ENCODE data around the gene ARHGAP10. TPM values are rescaled to one million over a fixed set of nuclear protein-coding genes. Genes with fewer than 3 reads are reported as not detected.

The ARHGAP10 gene
- total and polyA plus RNA-seq, 12 donors = 33.9 to 71.1 (median 60.7) TPM

GRCh38 chr4:147874109-147874508 lies 142.2 kb downstream of the ARHGAP10 start:
- Histone ChIP-seq H3K36me3 (peaks cover 0 to 53% (median 8%) of the 10 kb centered on the region in 9 donors), H3K4me1 (peaks cover 0 to 14% (median 0%) of the 10 kb centered on the region in 9 donors), H3K27me3 (no peaks in the 10 kb centered on the region), H3K9me3 (no peaks in the 10 kb centered on the region), H3K4me3 (no peak overlapping the region), H3K27ac (no peak overlapping the region)
- DNase-seq (no peak), ATAC-seq (no peak)
- TF ChIP-seq CTCF (IDR thresholded peaks at IDR 0.05) = no peak
- WGBS, 2 donors = 56 to 60% methylated on average over 5 of the region's 5 CpGs
- intact Hi-C loops (cut with DNase I) = no loop called here

GRCh38 chr4:147877308-147877771 lies 145.5 kb downstream of the ARHGAP10 start:
- ATAC-seq (peak in 3 of 8 donors; percentile 35 to 58 (median 41)), DNase-seq (no peak)
- no peak overlapping the region for H3K4me3 ChIP-seq
- H3K36me3 ChIP-seq = peaks cover 0 to 78% (median 8%) of the 10 kb centered on the region in 9 donors
- no peak for TF ChIP-seq CTCF (IDR thresholded peaks at IDR 0.05)
- H3K27ac ChIP-seq = peak overlapping the region in 1 of 10 donors; percentile 16
- intact Hi-C loops (cut with DNase I) = no loop called here
- no peaks in the 10 kb centered on the region for H3K27me3 ChIP-seq
- peaks cover 0 to 14% (median 0%) of the 10 kb centered on the region in 9 donors for H3K4me1 ChIP-seq
- H3K9me3 ChIP-seq = no peaks in the 10 kb centered on the region

- WGBS, 2 donors = 88 to 94% methylated on average over 1 of the region's 1 CpG
- no peak for TF ChIP-seq CTCF (IDR thresholded peaks at IDR 0.05)
- no peak for ATAC-seq
- H3K4me1 ChIP-seq = peaks cover 0 to 15% (median 3%) of the 10 kb centered on the region in 9 donors
- no peak overlapping the region for H3K27ac ChIP-seq
- intact Hi-C loops (cut with DNase I) = no loop called here
- DNase-seq = no peak
- peaks cover 0 to 85% (median 10%) of the 10 kb centered on the region in 9 donors for H3K36me3 ChIP-seq
- no peak overlapping the region for H3K4me3 ChIP-seq
- H3K9me3 ChIP-seq = no peaks in the 10 kb centered on the region
- H3K27me3 ChIP-seq = no peaks in the 10 kb centered on the region
Observed at GRCh38 chr4:147879676-147880075, 147.8 kb downstream of the ARHGAP10 start.

DNA sequence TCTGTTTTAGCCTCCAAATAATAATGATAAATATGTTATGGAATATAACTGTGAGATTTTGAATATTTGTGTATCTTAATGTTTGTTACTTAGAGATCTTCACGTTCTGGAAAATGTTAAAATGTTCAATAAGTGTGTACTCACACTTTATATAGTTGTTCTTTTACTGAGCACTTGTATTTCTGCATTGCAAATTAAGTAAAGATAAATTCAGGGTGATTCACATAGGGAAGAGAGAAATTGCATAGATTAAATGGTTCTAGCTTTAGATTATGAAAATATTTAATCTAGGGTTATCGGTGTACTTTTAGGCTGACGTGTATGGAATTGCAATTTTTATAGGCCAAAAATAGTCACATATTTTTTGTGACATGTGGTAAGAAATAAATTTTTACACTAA lies 148.6 kb downstream of the ARHGAP10 start:
- Histone ChIP-seq H3K9me3 (no peaks in the 10 kb centered on the region), H3K4me1 (peaks cover 0 to 16% (median 3%) of the 10 kb centered on the region in 9 donors), H3K4me3 (no peak overlapping the region), H3K27me3 (no peaks in the 10 kb centered on the region), H3K27ac (no peak overlapping the region), H3K36me3 (peaks cover 0 to 85% (median 10%) of the 10 kb centered on the region in 9 donors)
- no peak for TF ChIP-seq CTCF (IDR thresholded peaks at IDR 0.05)
- 96 to 99% methylated on average over 3 of the region's 3 CpGs for WGBS, 2 donors
- ATAC-seq (no peak), DNase-seq (no peak)
- intact Hi-C loops (cut with DNase I) = no loop called here
